H9 (cell line): ENCODE data around the gene KCNE2. TPM values are rescaled to one million over a fixed set of nuclear protein-coding genes. Genes with fewer than 3 reads are reported as not detected.

Experiments
- DNase-seq: peaks from one replicate; pipeline ENCODE4 v3.0.0-alpha.2; 2017
- H2AFZ ChIP-seq: one replicate; pipeline ENCODE4 v1.6.1; 2013; ENCODE audit warnings: mild to moderate bottlenecking, low read length, control low read depth, moderate library complexity
- H2AK5ac ChIP-seq: 2 replicates; pipeline ENCODE4 v1.6.1; 2013; ENCODE audit warnings: low read length, control low read depth, mixed read lengths; ENCODE audit not compliant: insufficient read length
- H2BK120ac ChIP-seq: one replicate; pipeline ENCODE4 v1.6.1; 2013; ENCODE audit warnings: low read depth, mild to moderate bottlenecking, low read length, control low read depth, inconsistent platforms; ENCODE audit not compliant: poor library complexity, severe bottlenecking
- H2BK12ac ChIP-seq: 2 replicates; pipeline ENCODE4 v1.6.1; 2013; ENCODE audit warnings: low read length, control low read depth, mixed read lengths, low read depth; ENCODE audit not compliant: insufficient read length
- H2BK15ac ChIP-seq: 2 replicates; pipeline ENCODE4 v1.6.1; 2013; ENCODE audit warnings: low read depth, low read length, control low read depth
- H2BK20ac ChIP-seq: one replicate; pipeline ENCODE4 v1.6.1; 2013; ENCODE audit warnings: low read depth, mild to moderate bottlenecking, low read length, control low read depth, inconsistent platforms; ENCODE audit not compliant: poor library complexity, severe bottlenecking
- H2BK5ac ChIP-seq: 2 replicates; pipeline ENCODE4 v1.6.1; 2013; ENCODE audit warnings: low read length, control low read depth, mixed read lengths; ENCODE audit not compliant: insufficient read length
- H3K14ac ChIP-seq: 2 replicates; pipeline ENCODE4 v1.6.1; 2013; ENCODE audit warnings: low read length, control low read depth; ENCODE audit not compliant: insufficient read depth
- H3K18ac ChIP-seq: 2 replicates; pipeline ENCODE4 v1.6.1; 2013; ENCODE audit warnings: low read depth, mild to moderate bottlenecking, mixed read lengths, low read length, control low read depth; ENCODE audit not compliant: insufficient read length
- H3K23ac ChIP-seq: 2 replicates; pipeline ENCODE4 v1.6.1; 2013; ENCODE audit warnings: low read length, control low read depth, mixed read lengths, low read depth; ENCODE audit not compliant: insufficient read length
- H3K23me2 ChIP-seq: 2 replicates; pipeline ENCODE4 v1.6.1; 2013; ENCODE audit warnings: low read depth, mild to moderate bottlenecking, mixed read lengths, low read length, control low read depth; ENCODE audit not compliant: insufficient read length, poor library complexity, severe bottlenecking
- H3K27ac ChIP-seq: 2 replicates; pipeline ENCODE4 v1.5.1; 2013; ENCODE audit warnings: low read length, control low read depth, mixed read lengths, low read depth; ENCODE audit not compliant: insufficient read length
- H3K27me3 ChIP-seq: 2 replicates; pipeline ENCODE4 v1.6.1; 2013; ENCODE audit warnings: low read length, control low read depth, inconsistent platforms; ENCODE audit not compliant: insufficient read depth
- H3K4ac ChIP-seq: 2 replicates; pipeline ENCODE4 v1.6.1; 2013; ENCODE audit warnings: low read depth, mild to moderate bottlenecking, control low read depth, inconsistent platforms, low read length, moderate library complexity
- H3K4me1 ChIP-seq: 2 replicates; pipeline ENCODE4 v1.6.1; 2013; ENCODE audit warnings: low read length, control low read depth, inconsistent platforms; ENCODE audit not compliant: insufficient read depth
- H3K4me2 ChIP-seq: 2 replicates; pipeline ENCODE4 v1.6.1; 2013; ENCODE audit warnings: low read length, control low read depth, mixed read lengths; ENCODE audit not compliant: insufficient read length, insufficient read depth
- H3K56ac ChIP-seq: 2 replicates; pipeline ENCODE4 v1.6.1; 2013; ENCODE audit warnings: low read depth, mild to moderate bottlenecking, mixed read lengths, low read length, control low read depth; ENCODE audit not compliant: insufficient read length
- H3K79me1 ChIP-seq: 2 replicates; pipeline ENCODE4 v1.6.1; 2013; ENCODE audit warnings: low read depth, mild to moderate bottlenecking, moderate library complexity, low read length, control low read depth, inconsistent platforms; ENCODE audit not compliant: insufficient read depth, poor library complexity, severe bottlenecking
- H3K79me2 ChIP-seq: 2 replicates; pipeline ENCODE4 v1.6.1; 2013; ENCODE audit warnings: low read length, control low read depth, inconsistent platforms; ENCODE audit not compliant: insufficient read depth
- H3K9ac ChIP-seq: 2 replicates; pipeline ENCODE4 v1.6.1; 2013; ENCODE audit warnings: low read length, control low read depth, mixed read lengths; ENCODE audit not compliant: insufficient read length; ENCODE audit errors: extremely low read depth
- H3K9me3 ChIP-seq: one replicate; pipeline ENCODE4 v1.6.1; 2013; ENCODE audit warnings: low read depth, low read length, inconsistent platforms; ENCODE audit not compliant: control insufficient read depth
- H3T11ph ChIP-seq: one replicate; pipeline ENCODE4 v1.6.1; 2013; ENCODE audit warnings: mild to moderate bottlenecking, low read length, control low read depth, inconsistent platforms
- H4K20me1 ChIP-seq: one replicate; pipeline ENCODE4 v1.6.1; 2013; ENCODE audit not compliant: control insufficient read depth, insufficient read length, insufficient read depth
- H4K5ac ChIP-seq: 2 replicates; pipeline ENCODE4 v1.6.1; 2013; ENCODE audit warnings: low read depth, mild to moderate bottlenecking, mixed read lengths, low read length, control low read depth; ENCODE audit not compliant: insufficient read length
- H4K8ac ChIP-seq: replicated peaks from 2 replicates; pipeline ENCODE4 v1.6.1; 2013; ENCODE audit warnings: low read length, control low read depth, mixed read lengths, low read depth; ENCODE audit not compliant: insufficient read length
- H4K91ac ChIP-seq: 2 replicates; pipeline ENCODE4 v1.6.1; 2013; ENCODE audit warnings: low read depth, mild to moderate bottlenecking, moderate library complexity, mixed read lengths, low read length, control low read depth; ENCODE audit not compliant: insufficient read length
- H3K27ac Mint-ChIP-seq, 3 experiments: 2 replicates in 2 of 3; 3 replicates in 1 of 3; pipeline ENCODE4 v1.8.0; 2020 to 2021; ENCODE audit warnings: mixed read lengths in 3 of 3, mild to moderate bottlenecking in 1 of 3, moderate library complexity in 1 of 3
- H3K27me3 Mint-ChIP-seq: 2 replicates; pipeline ENCODE4 v1.8.0; 2021; ENCODE audit warnings: low read depth, mild to moderate bottlenecking, moderate library complexity, mixed read lengths
- H3K36me3 Mint-ChIP-seq, 3 experiments: 2 replicates in 2 of 3; 3 replicates in 1 of 3; pipeline ENCODE4 v1.8.0; 2020 to 2021; ENCODE audit warnings: low read depth in 3 of 3, mixed read lengths in 3 of 3; ENCODE audit not compliant: insufficient read depth in 1 of 3
- H3K4me1 Mint-ChIP-seq, 2 experiments: 2 replicates each; pipeline ENCODE4 v1.8.0; 2020; ENCODE audit warnings: mixed read lengths in 2 of 2
- H3K4me3 Mint-ChIP-seq, 2 experiments: 2 replicates in 1 of 2; 3 replicates in 1 of 2; pipeline ENCODE4 v1.8.0; 2020 to 2021; ENCODE audit warnings: mild to moderate bottlenecking in 2 of 2, mixed read lengths in 2 of 2, moderate library complexity in 1 of 2
- H3K9me3 Mint-ChIP-seq, 2 experiments: 2 replicates in 1 of 2; 3 replicates in 1 of 2; pipeline ENCODE4 v1.8.0; 2020; ENCODE audit warnings: mild to moderate bottlenecking in 2 of 2, mixed read lengths in 2 of 2, moderate library complexity in 1 of 2
- CTCF ChIP-seq: fragments of 200-600 bp; sonication (generic); conservative IDR thresholded peaks from 3 replicates; pipeline ENCODE4 v1.8.0; 2021; ENCODE audit warnings: antibody characterized with exemption, mild to moderate bottlenecking
- WGBS: extraction: QIAGEN DNeasy Blood & Tissue Kit; methylation state at CpG from one replicate; pipeline ENCODE4 v1.1.7; 2013; ENCODE audit warnings: missing lambda C conversion rate, low lambda C conversion rate, mixed read lengths; ENCODE audit not compliant: insufficient read length; ENCODE audit errors: extremely low coverage; 5-methylcytosine and 5-hydroxymethylcytosine counted together
- total RNA-seq: library from RNA; stranded (reverse); gene quantifications from 2 replicates; pipeline ENCODE4 v1.2.1, GENCODE V29; 2021

The KCNE2 gene
- total RNA-seq, 1 experiment from 2014 or later, result not detected

- Histone ChIP-seq H2BK5ac (no peak overlapping the region), H3K79me2 (no peaks in the 10 kb centered on the region), H2BK15ac (no peak overlapping the region), H3K27ac (no peak overlapping the region), H3K56ac (no peak overlapping the region), H2BK20ac (no peak overlapping the region), H3K9me3 (no peaks in the 10 kb centered on the region), H3K23me2 (no peaks in the 10 kb centered on the region), H3K79me1 (no peaks in the 10 kb centered on the region), H4K8ac (no peak overlapping the region), H3T11ph (no peak overlapping the region), H4K20me1 (no peaks in the 10 kb centered on the region), H2BK12ac (no peak overlapping the region), H2AFZ (no peak overlapping the region), H4K91ac (no peak overlapping the region), H2AK5ac (no peak overlapping the region), H3K27me3 (no peaks in the 10 kb centered on the region; the same call in 1 of the 2 replicates), H3K9ac (no peak overlapping the region), H3K4ac (no peak overlapping the region), H4K5ac (no peak overlapping the region), H3K4me2 (no peak overlapping the region), H3K18ac (no peak overlapping the region), H3K14ac (no peak overlapping the region), H3K23ac (no peak overlapping the region), H3K4me1 (no peaks in the 10 kb centered on the region), H2BK120ac (no peak overlapping the region)
- no peak overlapping the region for H3K4me3 Mint-ChIP-seq
- no CpG with 5 or more reads among the region's 15 CpGs for WGBS
- TF ChIP-seq CTCF, result no peak
- H3K27ac Mint-ChIP-seq, result no peak overlapping the region
- no peak for DNase-seq
- H3K36me3 Mint-ChIP-seq, result no peaks in the 10 kb centered on the region
- H3K4me1 Mint-ChIP-seq, result no peaks in the 10 kb centered on the region
- H3K27me3 Mint-ChIP-seq, result peaks cover 11% of the 10 kb centered on the region
- H3K9me3 Mint-ChIP-seq, result no peaks in the 10 kb centered on the region; a peak in 1 of 5 replicates
Observed at GRCh38 chr21:34345091-34345871, 18.5 kb upstream of the KCNE2 start.
